ENCODE measurements around the gene ROBO2. TPM values are rescaled to one million over a fixed set of nuclear protein-coding genes. Genes with fewer than 3 reads are reported as not detected.

Gene ROBO2
- total RNA-seq, 1 donor from 2014 or later: 11.0 TPM

- Histone ChIP-seq H3K27me3 (no peaks in the 10 kb centered on the region), H3K36me3 (no peaks in the 10 kb centered on the region), H3K9me3 (no peaks in the 10 kb centered on the region), H3K27ac (no peak overlapping the region), H3K4me1 (no peaks in the 10 kb centered on the region), H3K4me3 (no peak overlapping the region)
- intact Hi-C loops (cut with DNase I): no loop called here
- DNase-seq (ENCODE audit: extremely low spot score in 2 of 2): no peak
- TF ChIP-seq POLR2A (IDR thresholded peaks at IDR 0.05): no peak
These were observed 264.2 kb downstream of the ROBO2 start for GRCh38 chr3:77303955-77304699.

GRCh38 chr3:77304700-77305021, 264.8 kb downstream of the ROBO2 start:
- Histone ChIP-seq H3K4me1 (no peaks in the 10 kb centered on the region), H3K27ac (no peak overlapping the region), H3K27me3 (no peaks in the 10 kb centered on the region), H3K9me3 (no peaks in the 10 kb centered on the region), H3K36me3 (no peaks in the 10 kb centered on the region), H3K4me3 (no peak overlapping the region)
- intact Hi-C loops (cut with DNase I): no loop called here
- no peak for DNase-seq (ENCODE audit: extremely low spot score in 2 of 2)
- TF ChIP-seq CTCF (IDR thresholded peaks at IDR 0.05): no peak
- TF ChIP-seq POLR2AphosphoS5 (IDR thresholded peaks at IDR 0.05; ENCODE audit: insufficient read depth in 1 of 2, low read depth in 1 of 2): no peak
- TF ChIP-seq POLR2A (IDR thresholded peaks at IDR 0.05): no peak

- H3K36me3 ChIP-seq: no peaks in the 10 kb centered on the region
- no peak for DNase-seq (ENCODE audit: extremely low spot score in 2 of 2)
- H3K4me1 ChIP-seq: no peaks in the 10 kb centered on the region
- H3K4me3 ChIP-seq: no peak overlapping the region
- H3K27ac ChIP-seq: no peak overlapping the region
- intact Hi-C loops (cut with DNase I): no loop called here
- no peaks in the 10 kb centered on the region for H3K27me3 ChIP-seq
- TF ChIP-seq POLR2A (IDR thresholded peaks at IDR 0.05) (no peak), POLR2AphosphoS5 (IDR thresholded peaks at IDR 0.05; ENCODE audit: insufficient read depth in 1 of 2, low read depth in 1 of 2) (no peak), CTCF (IDR thresholded peaks at IDR 0.05) (no peak)
- no peaks in the 10 kb centered on the region for H3K9me3 ChIP-seq
These were observed 269.6 kb downstream of the ROBO2 start for GRCh38 chr3:77309460-77309859.

GRCh38 chr3:77313843-77314242, 273.9 kb downstream of the ROBO2 start:
- H3K27me3 ChIP-seq: no peaks in the 10 kb centered on the region
- intact Hi-C loops (cut with DNase I): no loop called here
- H3K4me1 ChIP-seq: no peaks in the 10 kb centered on the region
- H3K4me3 ChIP-seq: no peak overlapping the region
- TF ChIP-seq POLR2AphosphoS5 (IDR thresholded peaks at IDR 0.05; ENCODE audit: insufficient read depth in 1 of 2, low read depth in 1 of 2) (no peak), POLR2A (IDR thresholded peaks at IDR 0.05) (no peak)
- H3K27ac ChIP-seq: no peak overlapping the region
- no peak for DNase-seq (ENCODE audit: extremely low spot score in 2 of 2)
- H3K36me3 ChIP-seq: no peaks in the 10 kb centered on the region
- H3K9me3 ChIP-seq: no peaks in the 10 kb centered on the region

GRCh38 chr3:77319711-77320110, 279.8 kb downstream of the ROBO2 start:
- H3K36me3 ChIP-seq: no peaks in the 10 kb centered on the region
- no peaks in the 10 kb centered on the region for H3K4me1 ChIP-seq
- no peak for DNase-seq (ENCODE audit: extremely low spot score in 2 of 2)
- no peak overlapping the region for H3K27ac ChIP-seq
- H3K27me3 ChIP-seq: no peaks in the 10 kb centered on the region
- intact Hi-C loops (cut with DNase I): no loop called here
- TF ChIP-seq POLR2A (IDR thresholded peaks at IDR 0.05): no peak
- TF ChIP-seq CTCF (IDR thresholded peaks at IDR 0.05): no peak
- no peaks in the 10 kb centered on the region for H3K9me3 ChIP-seq
- H3K4me3 ChIP-seq: no peak overlapping the region

- Histone ChIP-seq H3K4me3 (no peak overlapping the region), H3K9me3 (no peaks in the 10 kb centered on the region), H3K27me3 (no peaks in the 10 kb centered on the region), H3K36me3 (no peaks in the 10 kb centered on the region), H3K4me1 (no peaks in the 10 kb centered on the region), H3K27ac (no peak overlapping the region)
- intact Hi-C loops (cut with DNase I): no loop called here
- no peak for DNase-seq (ENCODE audit: extremely low spot score in 2 of 2)
- TF ChIP-seq POLR2A (IDR thresholded peaks at IDR 0.05) (no peak), POLR2AphosphoS5 (IDR thresholded peaks at IDR 0.05; ENCODE audit: insufficient read depth in 1 of 2, low read depth in 1 of 2) (no peak), CTCF (IDR thresholded peaks at IDR 0.05) (peak in 1 of 3 experiments; percentile 23)
These were observed 280.6 kb downstream of the ROBO2 start for GRCh38 chr3:77320514-77320913.

All from vagina (tissue), 2 donors.